Measurements from ENCODE around the gene SHISA9. TPM values are rescaled to one million over a fixed set of nuclear protein-coding genes. Genes with fewer than 3 reads are reported as not detected.

SHISA9 gene
- polyA plus RNA-seq, 2 of the 4 experiments (the other 2 are of a cell fraction): 0.16 TPM; not detected in 1

- no peak overlapping the region for H3K4me2 ChIP-seq
- DNase-seq (ENCODE audit: low read depth in 1 of 2, low spot score in 1 of 2): no peak
- FAIRE-seq: no peak
Measured at GRCh38 chr16:13109171-13109570, 207.8 kb downstream of the SHISA9 start.

DNA sequence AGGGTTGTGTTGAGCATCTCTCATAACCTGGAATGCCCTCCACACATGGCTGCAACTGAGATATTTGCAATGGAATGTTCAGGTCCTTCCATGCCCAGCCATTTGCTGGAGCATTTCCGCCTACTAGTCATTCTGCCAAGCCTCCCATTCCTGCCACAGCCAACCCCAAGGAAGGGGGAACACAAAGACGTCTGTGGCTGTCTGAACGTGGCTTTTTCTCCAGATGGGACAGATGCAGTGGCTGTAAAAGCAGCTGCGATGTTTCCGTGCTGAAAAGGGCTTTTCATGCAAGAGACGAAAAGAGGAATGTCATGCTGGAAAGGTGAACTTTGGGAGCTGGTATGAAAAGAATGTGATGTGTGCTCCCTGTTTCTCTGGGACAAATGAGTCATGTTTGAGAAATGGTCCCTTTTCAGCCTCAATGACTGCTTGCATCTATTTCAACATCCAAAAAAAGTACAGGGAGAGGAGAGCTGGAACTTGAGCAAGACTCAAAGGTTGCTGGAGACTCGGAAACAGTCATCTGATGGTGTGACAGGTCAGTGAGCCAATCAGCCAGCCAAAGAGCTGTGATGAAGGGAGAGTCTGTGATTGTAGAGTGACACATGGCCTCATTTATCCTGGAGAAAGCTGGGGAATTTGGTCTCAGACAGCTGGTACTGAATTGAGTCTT is 208.9 kb downstream of the SHISA9 start:
- ChIA-PET CTCF (no interaction called here), POLR2A (no interaction called here)
- Histone ChIP-seq H3K4me2 (peak overlapping the region; percentile 67), H3K9me3 (no peaks in the 10 kb centered on the region; the same call in 2 of the 3 replicates), H3K27ac (peak overlapping the region; percentile 64 to 68; a peak in 4 of 6 replicates), H3K4me1 (peaks cover 9% of the 10 kb centered on the region; the same call in 1 of the 3 replicates), H3K4me3 (no peak overlapping the region)
- ATAC-seq (peak; percentile 83 to 94), FAIRE-seq (no peak), DNase-seq (ENCODE audit: low read depth in 1 of 2, low spot score in 1 of 2) (peak; percentile 39 to 54)
- 5% methylated on average over 7 of the region's 7 CpGs for WGBS (ENCODE audit: missing lambda C conversion rate)
- TF ChIP-seq FOSL2 (IDR thresholded peaks at IDR 0.05): peak; percentile 32; the same call in 1 of the 2 replicates
- TF ChIP-seq FOSL2 (CRISPR knock-in tag; IDR thresholded peaks at IDR 0.05): peak; percentile 57
- TF ChIP-seq KDM1A (IDR thresholded peaks at IDR 0.05; ENCODE audit: low read depth): no peak
- peak in 1 of 2 experiments; percentile 69; a peak in 3 of 4 replicates for TF ChIP-seq CEBPB (IDR thresholded peaks at IDR 0.05)
- peak; percentile 38 for TF ChIP-seq JUNB (IDR thresholded peaks at IDR 0.05)

More at GRCh38 chr16:13109171-13109570, 207.8 kb downstream of the SHISA9 start:
- ATAC-seq: no peak
- 0% methylated on average over 1 of the region's 1 CpG for WGBS (ENCODE audit: missing lambda C conversion rate)
- Histone ChIP-seq H3K4me3 (no peak overlapping the region), H3K4me1 (peaks cover 9% of the 10 kb centered on the region; the same call in 1 of the 3 replicates), H3K27ac (peak overlapping the region; percentile 33 to 64; a peak in 1 of 6 replicates), H3K9me3 (no peaks in the 10 kb centered on the region; the same call in 2 of the 3 replicates)
- ChIA-PET CTCF (no interaction called here), POLR2A (no interaction called here)
- TF ChIP-seq HOXA7 (CRISPR knock-in tag; IDR thresholded peaks at IDR 0.05): no peak
- no peak for TF ChIP-seq BHLHE40 (IDR thresholded peaks at IDR 0.05; ENCODE audit: low read depth, low read length)
- TF ChIP-seq FOXS1 (CRISPR knock-in tag; IDR thresholded peaks at IDR 0.05): no peak
- TF ChIP-seq FOSL2 (IDR thresholded peaks at IDR 0.05): no peak
- TF ChIP-seq FOSL2 (CRISPR knock-in tag; IDR thresholded peaks at IDR 0.05): no peak
- no peak for TF ChIP-seq NFE2L2 (conservative IDR thresholded peaks at IDR 0.05; ENCODE audit: low read length)
- no peak for TF ChIP-seq NR3C1 (IDR thresholded peaks at IDR 0.05)
- TF ChIP-seq GATA3 (IDR thresholded peaks at IDR 0.05; ENCODE audit: borderline replicate concordance): no peak
- no peak for TF ChIP-seq ESRRA (IDR thresholded peaks at IDR 0.05; ENCODE audit: borderline replicate concordance, low read length)
- no peak for TF ChIP-seq ZFP36 (IDR thresholded peaks at IDR 0.05; ENCODE audit: borderline replicate concordance, partially characterized antibody)
- TF ChIP-seq CHD4 (IDR thresholded peaks at IDR 0.05; ENCODE audit: borderline replicate concordance): no peak
- TF ChIP-seq NPAS2 (CRISPR knock-in tag; IDR thresholded peaks at IDR 0.05; ENCODE audit: borderline replicate concordance): no peak

DNA sequence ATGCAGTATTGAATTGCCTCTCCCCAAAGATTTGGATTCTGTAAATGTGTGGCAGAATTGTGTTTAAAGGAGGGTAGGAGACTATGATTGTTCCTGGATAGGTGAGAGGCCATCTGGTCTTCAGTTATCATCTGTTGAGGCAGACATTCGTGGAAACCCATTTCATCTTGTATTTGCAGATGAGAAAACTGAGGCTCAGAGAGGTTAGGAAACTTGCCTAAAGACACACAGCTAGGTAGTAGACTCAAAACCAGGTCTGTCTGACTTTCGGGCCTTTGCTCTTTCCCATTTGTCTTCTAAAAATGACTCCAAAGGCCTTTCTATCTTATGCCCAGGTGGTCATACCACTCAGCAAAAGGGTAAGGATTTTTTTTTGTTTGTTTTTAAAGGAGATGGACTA is 210.3 kb downstream of the SHISA9 start:
- POLR2A ChIA-PET: no interaction called here
- CTCF ChIA-PET: interaction anchor here (0.6 kb wide), 1 partner anchor 160 kb away, joined by 6 read pairs; no protein-coding TSS in a partner anchor
- TF ChIP-seq ZFP36 (IDR thresholded peaks at IDR 0.05; ENCODE audit: borderline replicate concordance, partially characterized antibody): peak; percentile 30
- TF ChIP-seq JUN (IDR thresholded peaks at IDR 0.05): no peak
- WGBS (ENCODE audit: missing lambda C conversion rate): 47% methylated on average over 2 of the region's 2 CpGs
- Histone ChIP-seq H3K4me3 (no peak overlapping the region), H3K4me1 (peaks cover 9% of the 10 kb centered on the region; the same call in 1 of the 3 replicates), H3K4me2 (no peak overlapping the region), H3K9me3 (no peaks in the 10 kb centered on the region; the same call in 2 of the 3 replicates), H3K27ac (no peak overlapping the region; a peak in 1 of 6 replicates)
- no peak for ATAC-seq
- DNase-seq (ENCODE audit: low read depth in 1 of 2, low spot score in 1 of 2): no peak
- no peak for FAIRE-seq

GRCh38 chr16:13113741-13114140 is 212.3 kb downstream of the SHISA9 start:
- no peak for TF ChIP-seq CEBPB (IDR thresholded peaks at IDR 0.05)
- no peak for TF ChIP-seq EHF (CRISPR knock-in tag; IDR thresholded peaks at IDR 0.05)
- 62% methylated on average over 3 of the region's 3 CpGs for whole genome bisulfite sequencing (ENCODE audit: missing lambda C conversion rate)
- Histone ChIP-seq H3K27ac (no peak overlapping the region), H3K9me3 (no peaks in the 10 kb centered on the region), H3K4me3 (no peak overlapping the region), H3K4me2 (no peak overlapping the region), H3K4me1 (peaks cover 9% of the 10 kb centered on the region; the same call in 1 of the 3 replicates)
- no peak for ATAC-seq
- ChIA-PET CTCF (no interaction called here), POLR2A (no interaction called here)
- DNase-seq (ENCODE audit: low read depth in 1 of 2, low spot score in 1 of 2): no peak
- FAIRE-seq: no peak

DNA sequence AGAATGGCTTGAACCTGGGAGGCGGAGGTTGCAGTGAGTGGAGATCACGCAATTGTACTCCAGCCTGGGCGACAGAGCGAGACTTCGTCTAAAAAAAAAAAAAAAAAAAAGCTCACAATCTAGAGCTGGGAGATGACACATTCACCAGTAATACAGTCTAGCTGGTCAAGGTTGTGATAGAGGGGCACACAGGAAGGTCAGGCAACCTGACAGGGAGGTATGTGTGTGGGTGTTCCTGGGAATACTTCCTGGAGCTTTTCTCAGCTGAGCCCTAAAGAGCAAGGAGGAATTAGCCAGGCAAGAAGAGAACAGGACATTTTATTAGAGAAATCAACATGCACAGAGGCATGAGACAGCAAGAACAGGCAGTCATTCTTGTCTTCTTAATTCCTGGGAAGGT is 216.7 kb downstream of the SHISA9 start:
- ChIA-PET POLR2A (no interaction called here), CTCF (no interaction called here)
- no peak for FAIRE-seq
- Histone ChIP-seq H3K4me1 (no peaks in the 10 kb centered on the region), H3K9me3 (no peaks in the 10 kb centered on the region), H3K27ac (no peak overlapping the region), H3K4me3 (no peak overlapping the region), H3K4me2 (no peak overlapping the region)
- no peak for ATAC-seq
- DNase-seq (ENCODE audit: low read depth in 1 of 2, low spot score in 1 of 2): no peak
- TF ChIP-seq, protein P1, sequence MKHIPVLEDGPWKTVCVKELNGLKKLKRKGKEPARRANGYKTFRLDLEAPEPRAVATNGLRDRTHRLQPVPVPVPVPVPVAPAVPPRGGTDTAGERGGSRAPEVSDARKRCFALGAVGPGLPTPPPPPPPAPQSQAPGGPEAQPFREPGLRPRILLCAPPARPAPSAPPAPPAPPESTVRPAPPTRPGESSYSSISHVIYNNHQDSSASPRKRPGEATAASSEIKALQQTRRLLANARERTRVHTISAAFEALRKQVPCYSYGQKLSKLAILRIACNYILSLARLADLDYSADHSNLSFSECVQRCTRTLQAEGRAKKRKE (CRISPR knock-in tag; IDR thresholded peaks at IDR 0.05; ENCODE audit: low read depth): no peak
- no peak for TF ChIP-seq EP300 (IDR thresholded peaks at IDR 0.05)
- no peak for TF ChIP-seq TP53 (CRISPR knock-in tag; IDR thresholded peaks at IDR 0.05)
- TF ChIP-seq GATA3 (IDR thresholded peaks at IDR 0.05; ENCODE audit: borderline replicate concordance): no peak
- no peak for TF ChIP-seq MYC (IDR thresholded peaks at IDR 0.05; ENCODE audit: borderline replicate concordance, low read length)
- TF ChIP-seq BHLHE40 (IDR thresholded peaks at IDR 0.05; ENCODE audit: low read depth, low read length): no peak
- no peak for TF ChIP-seq RFX5 (IDR thresholded peaks at IDR 0.05)
- no peak for TF ChIP-seq POLR2A (IDR thresholded peaks at IDR 0.05; ENCODE audit: low read length)
- TF ChIP-seq KDM5A (IDR thresholded peaks at IDR 0.05): no peak
- no peak for TF ChIP-seq CEBPB (IDR thresholded peaks at IDR 0.05)
- TF ChIP-seq HMGXB4 (CRISPR knock-in tag; IDR thresholded peaks at IDR 0.05; ENCODE audit: borderline replicate concordance): no peak
- no peak for TF ChIP-seq HDAC2 (IDR thresholded peaks at IDR 0.05)
- 83% methylated on average over 5 of the region's 5 CpGs for WGBS (ENCODE audit: missing lambda C conversion rate)

Data from A549 (cell line).